Stimulated activated CD4-positive, alpha-beta T cell treated with anti-CD3 and anti-CD28 coated beads, Interleukin-12 subunit alpha, Interleukin-12 subunit beta, amount 100 ng/mL, for 48 hours (primary cell): Measurements from ENCODE around the gene HSPB7.
A peak's percentile ranks its signal among the peaks of the same experiment; 100 is the strongest.
"Not testable (repeated sequence)": the region's sequence is repeated elsewhere in the genome, so short reads cannot be mapped to it uniquely, and the experiment has no call there.

Experiments
- DNase-seq, 3 donors: peaks; one replicate each; pipeline ENCODE4 v3.0.0-alpha.2; 2020; ENCODE audit warnings: low read depth in 2 of 3, low spot score in 1 of 3

Gene HSPB7

GRCh38 chr1:16017461-16018303, at the start of gene HSPB7:
Gene HSPB7 (minus strand): TSS chr1:16018043. CDS start chr1:16017963, 80 bp downstream.
- no peak for DNase-seq

GRCh38 chr1:16067127-16067768, 49.4 kb upstream of the HSPB7 start:
- DNase-seq: no peak

GRCh38 chr1:16066245-16066644, 48.4 kb upstream of the HSPB7 start:
- no peak for DNase-seq

GRCh38 chr1:16065269-16065576, 47.4 kb upstream of the HSPB7 start:
- DNase-seq: no peak

GRCh38 chr1:16064536-16065268, 46.9 kb upstream of the HSPB7 start:
- DNase-seq: no peak

GRCh38 chr1:16063921-16064320, 46.1 kb upstream of the HSPB7 start:
- no peak for DNase-seq

GRCh38 chr1:16063226-16063829, 45.5 kb upstream of the HSPB7 start:
- no peak for DNase-seq

- DNase-seq: not testable (repeated sequence)
Observed at GRCh38 chr1:16062687-16063075, 44.8 kb upstream of the HSPB7 start.

GRCh38 chr1:16061989-16062686, 44.3 kb upstream of the HSPB7 start:
- not testable (repeated sequence) for DNase-seq

GRCh38 chr1:16061266-16061665, 43.4 kb upstream of the HSPB7 start:
- DNase-seq: no peak

- DNase-seq: not testable (repeated sequence)
Observed at GRCh38 chr1:16058394-16059120, 40.7 kb upstream of the HSPB7 start.

GRCh38 chr1:16057314-16057915, 39.6 kb upstream of the HSPB7 start:
- not testable (repeated sequence) for DNase-seq

GRCh38 chr1:16056521-16056912, 38.7 kb upstream of the HSPB7 start:
- not testable (repeated sequence) for DNase-seq

GRCh38 chr1:16055613-16056520, 38.0 kb upstream of the HSPB7 start:
- DNase-seq: peak; percentile 52 to 91 (median 80)

GRCh38 chr1:16054598-16055540, 37.0 kb upstream of the HSPB7 start:
- DNase-seq: no peak

GRCh38 chr1:16053781-16054502, 36.1 kb upstream of the HSPB7 start:
- no peak for DNase-seq

GRCh38 chr1:16051949-16052348, 34.1 kb upstream of the HSPB7 start:
- DNase-seq: not testable (repeated sequence)
